ENCODE measurements around the gene IFI27L1.
A peak's percentile ranks its signal among the peaks of the same experiment; 100 is the strongest.

The IFI27L1 gene

GRCh38 chr14:94129758-94130414 is 48.8 kb downstream of the IFI27L1 start:
- no peak for DNase-seq (ENCODE audit: low read depth in 2 of 2, low spot score in 1 of 2)

DNA sequence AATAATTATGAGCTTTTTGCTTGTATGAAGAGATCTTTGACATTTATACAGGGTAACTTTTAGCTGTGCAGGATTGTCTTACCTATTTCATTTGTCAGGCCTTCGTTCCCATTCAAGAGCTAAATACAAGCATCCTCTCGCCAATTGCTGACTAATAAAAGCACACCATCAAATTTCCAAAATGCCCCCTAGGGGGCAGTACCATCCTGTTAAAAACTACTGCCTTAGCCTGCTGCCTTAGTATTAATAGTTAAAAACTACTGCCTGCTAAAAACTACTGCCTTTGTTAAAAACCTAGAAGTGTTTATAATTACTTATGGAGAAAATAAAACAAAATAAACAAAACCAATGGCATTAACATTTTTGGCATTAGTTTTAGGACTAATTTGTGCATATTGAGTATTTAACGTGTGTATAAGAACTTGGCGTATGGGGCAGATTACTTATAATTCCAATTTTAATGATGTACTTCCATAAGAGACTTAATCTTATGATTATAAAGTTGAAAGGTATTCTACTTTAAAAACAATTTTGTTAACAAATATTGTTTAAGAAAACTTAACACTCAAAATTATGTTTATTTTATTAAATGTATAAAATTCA is 51.3 kb downstream of the IFI27L1 start:
- DNase-seq (ENCODE audit: low read depth in 2 of 2, low spot score in 1 of 2) = peak in 1 of 2 donors; percentile 20

DNA sequence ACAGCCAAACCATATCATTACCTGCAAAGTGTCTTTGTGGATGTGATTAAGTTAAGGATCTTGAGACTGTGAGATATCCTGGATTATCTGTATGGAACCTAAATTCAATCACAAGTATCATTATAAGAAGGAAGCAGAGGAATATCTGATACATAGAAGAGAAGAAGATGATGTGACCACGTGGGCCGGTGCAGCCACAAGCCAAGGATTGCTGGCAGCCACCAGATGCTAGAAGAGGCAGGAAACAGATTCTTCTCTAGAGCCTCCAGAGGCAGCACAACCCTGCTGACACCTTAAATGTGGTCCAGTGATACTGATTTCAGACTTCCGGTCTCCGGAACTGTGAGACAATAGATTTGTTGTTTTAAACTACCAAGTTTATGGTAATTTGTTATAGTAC is 54.4 kb downstream of the IFI27L1 start:
- no peak for DNase-seq (ENCODE audit: low read depth in 2 of 2, low spot score in 1 of 2)

- DNase-seq (ENCODE audit: low read depth in 2 of 2, low spot score in 1 of 2) = peak; percentile 73 to 77
Measured at GRCh38 chr14:94136575-94137331, 55.6 kb downstream of the IFI27L1 start.

GRCh38 chr14:94138251-94138650 is 57.1 kb downstream of the IFI27L1 start:
- DNase-seq (ENCODE audit: low read depth in 2 of 2, low spot score in 1 of 2) = no peak

- no peak for DNase-seq (ENCODE audit: low read depth in 2 of 2, low spot score in 1 of 2)
Measured at GRCh38 chr14:94139006-94139405, 57.9 kb downstream of the IFI27L1 start.

DNA sequence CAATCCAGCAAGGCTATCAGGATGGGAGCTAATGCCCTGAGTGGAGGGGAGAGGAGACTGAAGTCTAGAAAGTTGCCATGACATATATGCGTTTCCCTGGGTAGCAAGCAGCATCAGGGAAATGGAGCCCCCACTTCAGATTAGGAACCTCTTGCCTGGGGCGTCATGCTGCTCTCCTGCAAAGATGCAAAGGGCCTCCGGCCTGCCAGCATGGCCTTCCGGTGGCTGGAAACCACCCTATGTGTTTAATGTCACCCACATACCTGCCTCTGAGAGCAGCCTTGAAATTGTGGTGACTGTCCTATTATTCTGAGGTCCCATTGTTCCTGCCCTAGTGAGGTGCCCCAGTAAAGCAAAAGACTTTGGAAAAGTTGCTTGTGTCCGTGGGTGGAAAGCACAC is 58.3 kb downstream of the IFI27L1 start:
- DNase-seq (ENCODE audit: low read depth in 2 of 2, low spot score in 1 of 2) = no peak

- no peak for DNase-seq (ENCODE audit: low read depth in 2 of 2, low spot score in 1 of 2)
Measured at GRCh38 chr14:94142247-94142646, 61.1 kb downstream of the IFI27L1 start.

GRCh38 chr14:94142836-94143235 is 61.7 kb downstream of the IFI27L1 start:
- DNase-seq (ENCODE audit: low read depth in 2 of 2, low spot score in 1 of 2) = no peak

DNA sequence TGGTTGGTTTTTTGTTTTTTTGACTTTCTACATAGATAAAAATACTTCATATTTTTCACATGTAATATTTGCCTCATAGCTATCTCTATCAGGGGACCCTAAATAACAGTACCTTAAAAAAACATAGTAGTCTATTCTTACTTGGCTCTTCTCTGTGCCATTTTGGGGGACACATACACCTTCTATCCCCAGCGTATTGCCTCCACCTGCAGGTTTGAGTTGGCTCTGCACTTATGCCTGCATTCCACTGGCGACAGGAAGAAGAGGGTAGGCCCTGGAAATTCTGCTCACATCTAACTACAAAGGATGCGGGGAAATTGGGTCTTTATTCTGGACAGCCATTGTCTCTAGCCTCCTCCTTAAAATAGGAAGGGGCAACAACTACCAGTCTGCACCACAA is 62.1 kb downstream of the IFI27L1 start:
- no peak for DNase-seq (ENCODE audit: low read depth in 2 of 2, low spot score in 1 of 2)

GRCh38 chr14:94143711-94144110 is 62.6 kb downstream of the IFI27L1 start:
- no peak for DNase-seq (ENCODE audit: low read depth in 2 of 2, low spot score in 1 of 2)

- DNase-seq (ENCODE audit: low read depth in 2 of 2, low spot score in 1 of 2) = no peak
Measured at GRCh38 chr14:94144765-94145164, 63.7 kb downstream of the IFI27L1 start.

GRCh38 chr14:94145902-94146527 is 64.9 kb downstream of the IFI27L1 start:
- no peak for DNase-seq (ENCODE audit: low read depth in 2 of 2, low spot score in 1 of 2)

Data from stimulated activated CD8-positive, alpha-beta memory T cell treated with anti-CD3 and anti-CD28 coated beads, Interleukin-4, amount 100 ng/mL, for 1 hour (primary cell).